Measurements from ENCODE around the gene ANP32E. TPM values are rescaled to one million over a fixed set of nuclear protein-coding genes. Genes with fewer than 3 reads are reported as not detected.
A peak's percentile ranks its signal among the peaks of the same experiment; 100 is the strongest.

ANP32E gene
- total and polyA plus RNA-seq, 2 experiments from 2014 or later, result 20.0 to 26.1 TPM

DNA sequence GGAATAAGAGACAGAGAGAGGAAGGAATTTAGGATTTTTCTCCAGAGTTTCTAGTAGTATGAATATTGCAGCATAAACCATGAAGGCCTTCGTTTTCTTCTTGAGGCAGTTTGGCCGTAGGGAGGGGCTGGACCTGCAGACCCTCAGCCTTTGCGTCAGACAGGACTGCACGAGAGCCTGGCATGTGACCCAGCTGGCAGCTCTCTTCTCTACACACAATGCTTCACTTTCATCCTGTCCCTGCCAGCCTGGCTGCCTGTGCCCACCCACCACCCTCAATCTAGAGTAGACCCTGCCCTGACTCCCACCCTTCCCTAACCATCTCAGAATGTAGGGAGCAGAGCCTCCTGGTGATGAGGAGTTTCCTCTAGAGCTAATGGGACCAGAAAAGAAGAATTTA, 23.3 kb upstream of the ANP32E start:
- H3K27ac ChIP-seq, result peak overlapping the region; percentile 85
- no peaks in the 10 kb centered on the region for H3K27me3 ChIP-seq
- no peak overlapping the region for H3K4me3 ChIP-seq
- no peak overlapping the region for H2AFZ ChIP-seq
- H3K4me1 ChIP-seq (ENCODE audit: insufficient read depth), result peaks cover 48% of the 10 kb centered on the region
- H3K9me2 ChIP-seq (replicated peaks; ENCODE audit: insufficient read depth), result no peaks in the 10 kb centered on the region
- TF ChIP-seq EZH2phosphoT487 (IDR thresholded peaks at IDR 0.05; ENCODE audit: low read depth, severe bottlenecking, unreplicated experiment) (no peak), EZH2 (IDR thresholded peaks at IDR 0.05; ENCODE audit: borderline replicate concordance) (no peak)
- TF ChIP-seq, protein P1, sequence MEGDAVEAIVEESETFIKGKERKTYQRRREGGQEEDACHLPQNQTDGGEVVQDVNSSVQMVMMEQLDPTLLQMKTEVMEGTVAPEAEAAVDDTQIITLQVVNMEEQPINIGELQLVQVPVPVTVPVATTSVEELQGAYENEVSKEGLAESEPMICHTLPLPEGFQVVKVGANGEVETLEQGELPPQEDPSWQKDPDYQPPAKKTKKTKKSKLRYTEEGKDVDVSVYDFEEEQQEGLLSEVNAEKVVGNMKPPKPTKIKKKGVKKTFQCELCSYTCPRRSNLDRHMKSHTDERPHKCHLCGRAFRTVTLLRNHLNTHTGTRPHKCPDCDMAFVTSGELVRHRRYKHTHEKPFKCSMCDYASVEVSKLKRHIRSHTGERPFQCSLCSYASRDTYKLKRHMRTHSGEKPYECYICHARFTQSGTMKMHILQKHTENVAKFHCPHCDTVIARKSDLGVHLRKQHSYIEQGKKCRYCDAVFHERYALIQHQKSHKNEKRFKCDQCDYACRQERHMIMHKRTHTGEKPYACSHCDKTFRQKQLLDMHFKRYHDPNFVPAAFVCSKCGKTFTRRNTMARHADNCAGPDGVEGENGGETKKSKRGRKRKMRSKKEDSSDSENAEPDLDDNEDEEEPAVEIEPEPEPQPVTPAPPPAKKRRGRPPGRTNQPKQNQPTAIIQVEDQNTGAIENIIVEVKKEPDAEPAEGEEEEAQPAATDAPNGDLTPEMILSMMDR (IDR thresholded peaks at IDR 0.05; ENCODE audit: poor library complexity), result no peak
- H3K4me2 ChIP-seq, result peak overlapping the region; percentile 76
- H3K36me3 ChIP-seq (replicated peaks; ENCODE audit: insufficient read depth, low read depth), result no peaks in the 10 kb centered on the region
- no peaks in the 10 kb centered on the region for H4K20me1 ChIP-seq (ENCODE audit: insufficient read depth, poor library complexity, severe bottlenecking)
- no peak for DNase-seq (ENCODE audit: low spot score)
- H3K79me2 ChIP-seq, result no peaks in the 10 kb centered on the region
- 46% methylated on average over 4 of the region's 4 CpGs for WGBS (ENCODE audit: low lambda C conversion rate, missing lambda C conversion rate)
- no peaks in the 10 kb centered on the region for H3K9me3 ChIP-seq (ENCODE audit: low read depth)

- Histone ChIP-seq H3K4me2 (peak within 1 kb of the TSS; percentile 76), H4K20me1 (ENCODE audit: insufficient read depth, poor library complexity, severe bottlenecking) (no peaks in the 10 kb centered on the region), H3K4me1 (ENCODE audit: insufficient read depth) (peaks cover 48% of the 10 kb centered on the region), H3K9me3 (ENCODE audit: low read depth) (no peaks in the 10 kb centered on the region), H3K9me2 (replicated peaks; ENCODE audit: insufficient read depth) (no peaks in the 10 kb centered on the region), H3K27me3 (no peaks in the 10 kb centered on the region), H3K79me2 (no peaks in the 10 kb centered on the region), H2AFZ (peak within 1 kb of the TSS; percentile 75), H3K27ac (peak within 1 kb of the TSS; percentile 85), H3K4me3 (no peak within 1 kb of the TSS), H3K36me3 (replicated peaks; ENCODE audit: insufficient read depth, low read depth) (no peaks in the 10 kb centered on the region)
- 14% methylated on average over 13 of the region's 13 CpGs for WGBS (ENCODE audit: low lambda C conversion rate, missing lambda C conversion rate)
- no peak for DNase-seq (ENCODE audit: low spot score)
- TF ChIP-seq, protein P1 (IDR thresholded peaks at IDR 0.05; ENCODE audit: poor library complexity), result no peak
- TF ChIP-seq EZH2phosphoT487 (IDR thresholded peaks at IDR 0.05; ENCODE audit: low read depth, severe bottlenecking, unreplicated experiment), result no peak
- TF ChIP-seq EZH2 (IDR thresholded peaks at IDR 0.05; ENCODE audit: borderline replicate concordance), result no peak
Observed at GRCh38 chr1:150257624-150258585, 22.0 kb upstream of the ANP32E start, which contains the start of gene CA14. CA14 (plus strand) TSS chr1:150257774; CDS start chr1:150258129, 355 bp downstream.

DNA sequence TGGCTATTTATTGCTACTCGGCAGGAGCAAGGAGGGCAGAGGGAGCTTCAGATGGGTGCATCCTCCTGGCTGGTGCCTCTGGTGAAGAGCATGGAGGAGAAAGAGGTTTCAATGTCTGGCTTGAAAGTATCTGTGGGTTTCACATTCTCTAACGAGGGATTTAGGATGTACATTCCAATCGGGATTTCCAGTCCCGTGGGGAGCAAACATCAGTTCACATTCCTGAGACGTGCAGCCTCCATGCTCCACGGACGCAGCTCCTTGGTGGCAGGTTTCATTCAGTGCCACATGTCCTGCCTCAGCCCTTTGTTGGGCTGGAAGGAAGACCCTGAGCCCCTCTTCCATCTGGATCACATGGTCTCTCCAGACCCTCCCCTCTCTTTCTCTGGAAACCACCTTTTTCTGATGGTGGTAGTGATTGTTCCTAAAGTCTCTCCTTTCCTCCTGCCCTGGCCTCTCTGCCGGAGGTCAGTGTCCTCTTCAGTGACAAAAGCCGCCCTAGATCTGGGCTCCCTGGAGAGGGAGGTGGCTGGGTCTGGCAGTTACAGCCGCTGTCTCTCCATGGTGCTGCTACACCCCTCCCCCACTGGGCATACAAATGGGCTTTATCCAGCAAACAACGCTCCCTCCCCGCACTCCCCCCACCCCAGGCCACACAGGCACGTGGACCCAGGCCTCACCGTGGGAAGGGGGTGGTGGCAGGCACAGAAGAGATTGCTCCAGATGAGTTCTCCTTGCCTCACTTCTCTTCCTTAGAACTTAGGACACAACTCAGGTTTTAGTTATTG, 20.8 kb upstream of the ANP32E start:
- peak overlapping the region; percentile 75 for H2AFZ ChIP-seq
- 10% methylated on average over 12 of the region's 14 CpGs for WGBS (ENCODE audit: low lambda C conversion rate, missing lambda C conversion rate)

More for the DNA sequence above, 20.8 kb upstream of the ANP32E start:
- H3K9me3 ChIP-seq (ENCODE audit: low read depth), result no peaks in the 10 kb centered on the region
- H3K79me2 ChIP-seq, result no peaks in the 10 kb centered on the region
- no peaks in the 10 kb centered on the region for H3K27me3 ChIP-seq
- peak overlapping the region; percentile 51 for H3K27ac ChIP-seq
- no peaks in the 10 kb centered on the region for H4K20me1 ChIP-seq (ENCODE audit: insufficient read depth, poor library complexity, severe bottlenecking)
- no peaks in the 10 kb centered on the region for H3K9me2 ChIP-seq (replicated peaks; ENCODE audit: insufficient read depth)
- H3K4me3 ChIP-seq, result no peak overlapping the region
- H3K36me3 ChIP-seq (replicated peaks; ENCODE audit: insufficient read depth, low read depth), result no peaks in the 10 kb centered on the region
- H3K4me2 ChIP-seq, result peak overlapping the region; percentile 76
- no peak for TF ChIP-seq EZH2phosphoT487 (IDR thresholded peaks at IDR 0.05; ENCODE audit: low read depth, severe bottlenecking, unreplicated experiment)
- DNase-seq (ENCODE audit: low spot score), result peak; percentile 50
- H3K4me1 ChIP-seq (ENCODE audit: insufficient read depth), result peaks cover 48% of the 10 kb centered on the region

All from hepatocyte (in vitro differentiated cells).